Esophagus mucosa (tissue), 1 donor: ENCODE measurements around the gene C2CD4B. TPM values are rescaled to one million over a fixed set of nuclear protein-coding genes. Genes with fewer than 3 reads are reported as not detected.

Experiments
- ATAC-seq: fragments of 200-7000 bp; cut with Tn5 transposase; one replicate; pipeline ENCODE4 v1.9.1; 2020
- total RNA-seq: library from RNA; stranded (reverse); gene quantifications from one replicate; pipeline ENCODE4 v1.2.4, GENCODE V29; 2023
- donor health status: DM: yes; HTN: yes; CAD: no.

C2CD4B gene
- total RNA-seq, 1 donor from 2014 or later: 0.24 TPM

DNA sequence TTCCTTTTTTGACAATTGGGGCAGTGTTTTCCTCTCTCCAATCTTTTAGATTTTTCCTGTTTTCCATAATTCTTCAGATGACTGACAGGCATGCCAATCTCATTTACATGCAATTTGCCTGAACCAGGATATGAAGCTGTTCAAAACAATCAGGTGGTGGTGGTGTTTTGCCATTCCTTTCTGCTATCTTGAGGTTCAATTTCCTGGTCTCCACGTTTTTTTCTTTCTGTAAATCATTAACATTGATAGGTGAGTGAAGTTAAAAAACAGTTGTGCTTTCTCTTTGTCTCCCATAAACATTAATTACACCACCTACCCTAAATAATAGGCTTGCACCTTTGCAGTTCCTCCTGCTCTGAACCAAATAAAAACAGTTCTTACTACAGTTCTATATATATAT lies 49.2 kb downstream of the C2CD4B start:
- ATAC-seq: no peak

Other genes with a start within 250 kb of the C2CD4B start
- gene VPS13C, start 104.8 kb downstream of the C2CD4B start, total RNA-seq: 13.3 TPM
- 0.44 TPM for gene C2CD4A, start 98.3 kb downstream of the C2CD4B start, total RNA-seq
- 2.7 TPM for gene TLN2, start 225.3 kb upstream of the C2CD4B start, total RNA-seq